SU-DHL-6 (cell line): ENCODE data around the gene RGP1.

Experiments
- H2AFZ ChIP-seq: fragments of 200-600 bp; sonication (generic); 2 replicates; pipeline ENCODE4 v1.6.1; 2014; ENCODE audit warnings: low read depth, mild to moderate bottlenecking, moderate library complexity, mixed read lengths, antibody characterized with exemption, low read length; ENCODE audit not compliant: severe bottlenecking
- H3F3A ChIP-seq: fragments of 200-600 bp; shearing (Covaris generic); 2 replicates; pipeline ENCODE4 v1.6.0; 2016; ENCODE audit warnings: antibody characterized with exemption, mild to moderate bottlenecking; ENCODE audit not compliant: insufficient read depth
- H3K27ac ChIP-seq: fragments of 200-600 bp; sonication (generic); 2 replicates; pipeline ENCODE4 v1.5.1; 2016; ENCODE audit warnings: low read depth, mild to moderate bottlenecking, low read length, moderate library complexity, mixed read lengths
- H3K27me3 ChIP-seq: fragments of 200-600 bp; sonication (generic), shearing (Covaris generic); 2 replicates; pipeline ENCODE4 v1.6.0; 2014; ENCODE audit warnings: mild to moderate bottlenecking, low read length
- H3K36me3 ChIP-seq: fragments of 200-600 bp; sonication (generic); 2 replicates; pipeline ENCODE4 v1.6.1; 2014; ENCODE audit warnings: mild to moderate bottlenecking, low read length, mixed read lengths
- H3K4me2 ChIP-seq: fragments of 300-600, 200-600 bp; shearing (Covaris generic), sonication (generic); 2 replicates; pipeline ENCODE4 v1.6.0; 2014; ENCODE audit warnings: low read length, low read depth, mild to moderate bottlenecking; ENCODE audit not compliant: poor library complexity, severe bottlenecking
- H3K4me3 ChIP-seq: fragments of 200-600 bp; sonication (generic); 2 replicates; pipeline ENCODE4 v1.5.1; 2014; ENCODE audit warnings: antibody characterized with exemption, low read length, mild to moderate bottlenecking, mixed read lengths; ENCODE audit not compliant: insufficient read depth, poor library complexity, severe bottlenecking
- H3K79me2 ChIP-seq: fragments of 200-600 bp; sonication (generic); 2 replicates; pipeline ENCODE4 v1.6.1; 2014; ENCODE audit warnings: mild to moderate bottlenecking, low read length, moderate library complexity; ENCODE audit not compliant: insufficient read depth
- H3K9ac ChIP-seq: fragments of 200-600 bp; sonication (generic); 2 replicates; pipeline ENCODE4 v1.7.0; 2014; ENCODE audit warnings: mild to moderate bottlenecking, low read length
- H3K9me2 ChIP-seq: fragments of 200-600 bp; sonication (generic); replicated peaks from 2 replicates; pipeline ENCODE4 v1.6.1; 2014; ENCODE audit warnings: low read length; ENCODE audit not compliant: insufficient read depth
- H3K9me3 ChIP-seq: fragments of 200-600 bp; sonication (generic); 2 replicates; pipeline ENCODE4 v1.6.1; 2014; ENCODE audit warnings: low read length, mixed read lengths; ENCODE audit not compliant: insufficient read depth
- H4K20me1 ChIP-seq: fragments of 200-600 bp; sonication (generic); 2 replicates; pipeline ENCODE4 v1.6.1; 2014; ENCODE audit warnings: low read depth, mild to moderate bottlenecking, antibody characterized with exemption, low read length, moderate library complexity, mixed read lengths
- EZH2phosphoT487 ChIP-seq: fragments of 200-600 bp; sonication (generic), shearing (Covaris generic); conservative IDR thresholded peaks from 2 replicates; pipeline ENCODE4 v1.6.1; 2018; ENCODE audit warnings: mild to moderate bottlenecking, antibody characterized with exemption, low read length, moderate library complexity, mixed read lengths
- TF ChIP-seq, protein P1 (sequence below): fragments of 200-600 bp; sonication (generic); IDR thresholded peaks from one replicate; pipeline ENCODE4 v1.5.1; 2017; ENCODE audit warnings: antibody characterized with exemption, mild to moderate bottlenecking, low read length, moderate library complexity; ENCODE audit not compliant: insufficient read depth, poor library complexity, severe bottlenecking

The RGP1 gene

DNA sequence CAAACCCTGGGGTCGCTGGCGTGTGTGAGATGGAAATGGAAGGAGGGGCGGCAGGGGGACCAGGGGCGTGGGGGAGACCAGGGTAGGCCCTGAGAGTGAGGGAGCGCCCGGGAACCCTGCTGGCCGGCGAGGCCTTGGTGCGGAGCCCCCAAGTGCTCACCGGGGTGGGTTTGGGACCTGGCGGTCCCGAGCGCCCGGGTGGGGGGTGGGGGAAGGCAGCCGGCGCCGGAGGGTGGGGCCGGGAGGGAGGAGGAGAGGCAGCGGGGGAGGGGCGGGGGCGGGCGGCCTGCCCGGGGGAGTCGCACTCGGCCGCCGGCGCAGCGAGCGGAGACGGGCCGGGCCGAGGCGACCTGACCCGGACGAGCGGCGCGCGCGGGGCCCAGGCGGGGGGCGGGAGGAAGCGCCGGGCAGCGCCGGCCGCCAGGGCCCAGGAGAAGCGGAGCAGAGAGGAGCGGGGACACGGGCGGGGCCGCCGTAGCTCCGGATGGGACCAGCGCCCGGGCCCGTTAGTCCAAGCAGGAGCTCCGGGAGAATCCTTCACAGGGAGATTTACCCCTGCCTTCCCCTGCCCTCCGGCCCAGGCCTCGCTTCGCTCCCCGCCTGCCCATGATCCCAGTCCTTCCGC is 42.3 kb downstream of the RGP1 start, which contains the start of gene NPR2:
TSS of gene NPR2 (plus strand) at position 295 of the 625 bp plus-strand sequence. CDS start 818 bp downstream, outside the sequence.
- Histone ChIP-seq H3K9ac (no peak within 1 kb of the TSS), H3K9me3 (no peaks in the 10 kb centered on the region), H3F3A (no peaks in the 10 kb centered on the region), H3K36me3 (no peaks in the 10 kb centered on the region), H3K4me3 (no peak within 1 kb of the TSS), H3K27ac (no peak within 1 kb of the TSS), H3K79me2 (no peaks in the 10 kb centered on the region), H3K9me2 (no peaks in the 10 kb centered on the region), H3K27me3 (no peaks in the 10 kb centered on the region), H4K20me1 (no peaks in the 10 kb centered on the region), H3K4me2 (no peak within 1 kb of the TSS), H2AFZ (no peak within 1 kb of the TSS)
- TF ChIP-seq, protein P1, sequence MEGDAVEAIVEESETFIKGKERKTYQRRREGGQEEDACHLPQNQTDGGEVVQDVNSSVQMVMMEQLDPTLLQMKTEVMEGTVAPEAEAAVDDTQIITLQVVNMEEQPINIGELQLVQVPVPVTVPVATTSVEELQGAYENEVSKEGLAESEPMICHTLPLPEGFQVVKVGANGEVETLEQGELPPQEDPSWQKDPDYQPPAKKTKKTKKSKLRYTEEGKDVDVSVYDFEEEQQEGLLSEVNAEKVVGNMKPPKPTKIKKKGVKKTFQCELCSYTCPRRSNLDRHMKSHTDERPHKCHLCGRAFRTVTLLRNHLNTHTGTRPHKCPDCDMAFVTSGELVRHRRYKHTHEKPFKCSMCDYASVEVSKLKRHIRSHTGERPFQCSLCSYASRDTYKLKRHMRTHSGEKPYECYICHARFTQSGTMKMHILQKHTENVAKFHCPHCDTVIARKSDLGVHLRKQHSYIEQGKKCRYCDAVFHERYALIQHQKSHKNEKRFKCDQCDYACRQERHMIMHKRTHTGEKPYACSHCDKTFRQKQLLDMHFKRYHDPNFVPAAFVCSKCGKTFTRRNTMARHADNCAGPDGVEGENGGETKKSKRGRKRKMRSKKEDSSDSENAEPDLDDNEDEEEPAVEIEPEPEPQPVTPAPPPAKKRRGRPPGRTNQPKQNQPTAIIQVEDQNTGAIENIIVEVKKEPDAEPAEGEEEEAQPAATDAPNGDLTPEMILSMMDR: no peak
- no peak for TF ChIP-seq EZH2phosphoT487

DNA sequence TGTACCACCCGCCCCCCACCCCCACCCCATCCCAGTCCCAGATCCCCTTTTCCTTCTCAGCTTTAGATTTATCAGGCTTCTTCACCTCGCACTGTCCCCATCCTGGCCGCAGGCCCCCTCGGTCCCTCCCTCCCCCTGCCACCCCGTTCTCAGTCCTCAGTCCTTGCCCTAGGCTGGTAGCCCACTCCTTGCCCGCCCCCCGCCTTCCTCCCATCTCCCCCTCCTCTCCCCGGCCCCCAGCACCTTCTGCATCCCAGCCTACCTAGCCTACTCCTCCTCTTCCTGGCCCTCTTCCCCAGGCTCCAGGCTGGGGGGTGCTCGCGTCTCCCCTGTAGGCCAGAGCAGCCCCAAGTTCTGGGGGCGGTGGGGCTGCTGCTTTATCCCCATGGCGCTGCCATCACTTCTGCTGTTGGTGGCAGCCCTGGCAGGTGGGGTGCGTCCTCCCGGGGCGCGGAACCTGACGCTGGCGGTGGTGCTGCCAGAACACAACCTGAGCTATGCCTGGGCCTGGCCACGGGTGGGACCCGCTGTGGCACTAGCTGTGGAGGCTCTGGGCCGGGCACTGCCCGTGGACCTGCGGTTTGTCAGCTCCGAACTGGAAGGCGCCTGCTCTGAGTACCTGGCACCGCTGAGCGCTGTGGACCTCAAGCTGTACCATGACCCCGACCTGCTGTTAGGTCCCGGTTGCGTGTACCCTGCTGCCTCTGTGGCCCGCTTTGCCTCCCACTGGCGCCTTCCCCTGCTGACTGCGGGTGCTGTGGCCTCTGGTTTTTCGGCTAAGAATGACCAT is 43.1 kb downstream of the RGP1 start:
- Histone ChIP-seq H4K20me1 (no peaks in the 10 kb centered on the region), H3K4me2 (no peak overlapping the region), H3K4me3 (no peak overlapping the region), H3K9me2 (no peaks in the 10 kb centered on the region), H3F3A (no peaks in the 10 kb centered on the region), H2AFZ (no peak overlapping the region), H3K27me3 (no peaks in the 10 kb centered on the region), H3K27ac (no peak overlapping the region), H3K36me3 (no peaks in the 10 kb centered on the region), H3K9ac (no peak overlapping the region), H3K9me3 (no peaks in the 10 kb centered on the region), H3K79me2 (no peaks in the 10 kb centered on the region)
- TF ChIP-seq, protein P1: no peak
- no peak for TF ChIP-seq EZH2phosphoT487

DNA sequence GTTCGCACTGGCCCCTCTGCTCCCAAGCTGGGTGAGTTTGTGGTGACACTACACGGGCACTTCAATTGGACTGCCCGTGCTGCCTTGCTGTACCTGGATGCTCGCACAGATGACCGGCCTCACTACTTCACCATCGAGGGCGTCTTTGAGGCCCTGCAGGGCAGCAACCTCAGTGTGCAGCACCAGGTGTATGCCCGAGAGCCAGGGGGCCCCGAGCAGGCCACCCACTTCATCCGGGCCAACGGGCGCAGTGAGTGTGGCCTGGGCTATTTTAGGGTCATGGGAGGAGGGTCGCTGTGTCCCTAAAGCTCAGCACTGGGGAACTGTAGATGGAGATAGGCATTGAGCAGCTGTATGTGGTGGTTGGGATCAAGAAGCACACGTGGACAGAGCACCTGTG is 43.7 kb downstream of the RGP1 start:
- H3K36me3 ChIP-seq: no peaks in the 10 kb centered on the region
- H3K9ac ChIP-seq: no peak overlapping the region
- H3K9me2 ChIP-seq: no peaks in the 10 kb centered on the region
- no peaks in the 10 kb centered on the region for H4K20me1 ChIP-seq
- H2AFZ ChIP-seq: no peak overlapping the region
- no peak overlapping the region for H3K27ac ChIP-seq
- TF ChIP-seq, protein P1: no peak
- TF ChIP-seq EZH2phosphoT487: no peak
- H3F3A ChIP-seq: no peaks in the 10 kb centered on the region
- H3K4me3 ChIP-seq: no peak overlapping the region
- no peaks in the 10 kb centered on the region for H3K79me2 ChIP-seq
- H3K9me3 ChIP-seq: no peaks in the 10 kb centered on the region
- H3K27me3 ChIP-seq: no peaks in the 10 kb centered on the region
- no peak overlapping the region for H3K4me2 ChIP-seq
